NT2/D1 (cell line): ENCODE measurements around the gene SH2D5.
A peak's percentile ranks its signal among the peaks of the same experiment; 100 is the strongest.

Experiments
- DNase-seq: peaks from one replicate; pipeline ENCODE4 v3.0.0-alpha.2; 2011; ENCODE audit warnings: low read depth, low spot score
- H3K27me3 ChIP-seq: 2 replicates; pipeline ENCODE4 v1.6.0; 2011; ENCODE audit warnings: mild to moderate bottlenecking; ENCODE audit not compliant: insufficient read length, insufficient read depth
- H3K36me3 ChIP-seq: 2 replicates; pipeline ENCODE4 v1.6.1; 2011; ENCODE audit warnings: mild to moderate bottlenecking, low read length, mixed read lengths; ENCODE audit not compliant: insufficient read depth, insufficient read length
- H3K4me1 ChIP-seq: 2 replicates; pipeline ENCODE4 v1.5.1; 2011; ENCODE audit not compliant: insufficient read depth, insufficient read length
- H3K4me3 ChIP-seq: 2 replicates; pipeline ENCODE4 v1.5.1; 2011; ENCODE audit warnings: low read depth; ENCODE audit not compliant: insufficient read length
- H3K9ac ChIP-seq: 2 replicates; pipeline ENCODE4 v1.6.0; 2011; ENCODE audit warnings: low read depth; ENCODE audit not compliant: insufficient read length
- H3K9me3 ChIP-seq: 2 replicates; pipeline ENCODE4 v1.5.1; 2011; ENCODE audit warnings: mild to moderate bottlenecking, low read length; ENCODE audit not compliant: insufficient read depth
- SUZ12 ChIP-seq: IDR thresholded peaks from 2 replicates; pipeline ENCODE4 v1.6.1; 2011; ENCODE audit not compliant: insufficient read length, insufficient read depth; ENCODE audit errors: extremely low read depth
- YY1 ChIP-seq: IDR thresholded peaks from 2 replicates; pipeline ENCODE4 v1.6.1; 2011; ENCODE audit not compliant: insufficient read length, insufficient read depth
- ZNF274 ChIP-seq: IDR thresholded peaks from 2 replicates; pipeline ENCODE4 v1.6.1; 2011; ENCODE audit warnings: mild to moderate bottlenecking, low read depth, low read length

SH2D5 gene

GRCh38 chr1:20697563-20697962 lies 34.9 kb downstream of the SH2D5 start:
- no peak overlapping the region for H3K4me3 ChIP-seq
- H3K9ac ChIP-seq = no peak overlapping the region
- H3K9me3 ChIP-seq = no peaks in the 10 kb centered on the region
- peaks cover 10% of the 10 kb centered on the region for H3K36me3 ChIP-seq
- peaks cover 9% of the 10 kb centered on the region for H3K4me1 ChIP-seq
- H3K27me3 ChIP-seq = no peaks in the 10 kb centered on the region
- no peak for DNase-seq
- TF ChIP-seq SUZ12 (no peak), ZNF274 (no peak), YY1 (no peak)

GRCh38 chr1:20696397-20697333 lies 35.8 kb downstream of the SH2D5 start:
- no peaks in the 10 kb centered on the region for H3K9me3 ChIP-seq
- TF ChIP-seq ZNF274 = no peak
- no peak for TF ChIP-seq YY1
- TF ChIP-seq SUZ12 = no peak
- no peaks in the 10 kb centered on the region for H3K27me3 ChIP-seq
- DNase-seq = peak; percentile 48
- peaks cover 5% of the 10 kb centered on the region for H3K36me3 ChIP-seq
- H3K9ac ChIP-seq = peak overlapping the region; percentile 71
- peak overlapping the region; percentile 36 for H3K4me3 ChIP-seq
- peaks cover 9% of the 10 kb centered on the region for H3K4me1 ChIP-seq

- H3K36me3 ChIP-seq = peaks cover 3% of the 10 kb centered on the region
- no peak for DNase-seq
- peaks cover 6% of the 10 kb centered on the region for H3K4me1 ChIP-seq
- no peak overlapping the region for H3K9ac ChIP-seq
- H3K9me3 ChIP-seq = no peaks in the 10 kb centered on the region
- TF ChIP-seq ZNF274 (no peak), YY1 (no peak), SUZ12 (no peak)
- no peak overlapping the region for H3K4me3 ChIP-seq
- no peaks in the 10 kb centered on the region for H3K27me3 ChIP-seq
Observed at GRCh38 chr1:20695515-20695914, 37.0 kb downstream of the SH2D5 start.

GRCh38 chr1:20693623-20694022 lies 38.9 kb downstream of the SH2D5 start:
- Histone ChIP-seq H3K36me3 (peaks cover 9% of the 10 kb centered on the region), H3K4me1 (peaks cover 6% of the 10 kb centered on the region), H3K9me3 (no peaks in the 10 kb centered on the region), H3K9ac (no peak overlapping the region), H3K4me3 (no peak overlapping the region), H3K27me3 (no peaks in the 10 kb centered on the region)
- no peak for TF ChIP-seq SUZ12
- no peak for DNase-seq

GRCh38 chr1:20691872-20692271 lies 40.6 kb downstream of the SH2D5 start:
- Histone ChIP-seq H3K4me3 (no peak overlapping the region), H3K9ac (no peak overlapping the region), H3K36me3 (peaks cover 16% of the 10 kb centered on the region), H3K27me3 (no peaks in the 10 kb centered on the region), H3K4me1 (no peaks in the 10 kb centered on the region), H3K9me3 (no peaks in the 10 kb centered on the region)
- TF ChIP-seq ZNF274 (no peak), YY1 (no peak)
- DNase-seq = no peak

- H3K4me1 ChIP-seq = no peaks in the 10 kb centered on the region
- no peak overlapping the region for H3K9ac ChIP-seq
- TF ChIP-seq YY1 (no peak), SUZ12 (no peak), ZNF274 (no peak)
- H3K9me3 ChIP-seq = no peaks in the 10 kb centered on the region
- no peak for DNase-seq
- H3K4me3 ChIP-seq = no peak overlapping the region
- no peaks in the 10 kb centered on the region for H3K27me3 ChIP-seq
- peaks cover 16% of the 10 kb centered on the region for H3K36me3 ChIP-seq
Observed at GRCh38 chr1:20689645-20690056, 42.9 kb downstream of the SH2D5 start.

GRCh38 chr1:20686883-20687725 lies 45.4 kb downstream of the SH2D5 start:
- no peak for DNase-seq
- Histone ChIP-seq H3K9me3 (no peaks in the 10 kb centered on the region), H3K9ac (no peak overlapping the region), H3K27me3 (no peaks in the 10 kb centered on the region), H3K4me1 (no peaks in the 10 kb centered on the region), H3K36me3 (peaks cover 21% of the 10 kb centered on the region), H3K4me3 (no peak overlapping the region)
- TF ChIP-seq YY1 (no peak), ZNF274 (no peak), SUZ12 (no peak)
